Psoas muscle (tissue), 8 donors: Measurements from ENCODE around the gene DMBT1. TPM values are rescaled to one million over a fixed set of nuclear protein-coding genes. Genes with fewer than 3 reads are reported as not detected.

Experiments
- ATAC-seq, 4 donors: fragments of 200-7000 bp; cut with Tn5 transposase; one replicate each; pipeline ENCODE4 v1.9.1; 2020; ENCODE audit warnings: moderate library complexity in 3 of 4, mild to moderate bottlenecking in 2 of 4
- DNase-seq, 2 donors: peaks; one replicate each; pipeline ENCODE4 v3.0.0-alpha.2; 2020
- H3K27ac ChIP-seq: fragments of 200-600 bp; one replicate; pipeline ENCODE4 v1.8.0; 2022
- H3K27me3 ChIP-seq, 3 donors: fragments of 200-600 bp in 1 of 3; one replicate each; pipeline versions ENCODE4 v1.6.1 to v1.8.0; 2013 to 2022; ENCODE audit warnings: low read length in 2 of 3, mild to moderate bottlenecking in 2 of 3, moderate library complexity in 1 of 3; ENCODE audit not compliant: insufficient read depth in 3 of 3
- H3K36me3 ChIP-seq, 2 donors: fragments of 200-600 bp in 1 of 2; one replicate each; pipeline versions ENCODE4 v1.6.1 to v1.8.0; 2013 to 2022; ENCODE audit warnings: low read depth in 1 of 2, mild to moderate bottlenecking in 1 of 2, moderate library complexity in 1 of 2; ENCODE audit not compliant: insufficient read depth in 1 of 2
- H3K4me1 ChIP-seq: fragments of 200-600 bp; one replicate; pipeline ENCODE4 v1.8.0; 2022
- H3K4me3 ChIP-seq: fragments of 200-600 bp; one replicate; pipeline ENCODE4 v1.8.0; 2022; ENCODE audit warnings: mild to moderate bottlenecking
- H3K9me3 ChIP-seq: fragments of 200-600 bp; one replicate; pipeline ENCODE4 v1.8.0; 2022
- CTCF ChIP-seq: fragments of 200-600 bp; IDR thresholded peaks from one replicate; pipeline ENCODE4 v1.8.0; 2022; ENCODE audit warnings: antibody characterized with exemption
- WGBS, 3 donors: extraction: QIAGEN DNeasy Blood & Tissue Kit; methylation state at CpG; one replicate each; pipeline versions ENCODE4 v1.1.6 to v1.1.7; 2013; 5-methylcytosine and 5-hydroxymethylcytosine counted together
- intact Hi-C, 2 donors: fragments of 100-400 bp; cut with DNase I; formaldehyde crosslinking; loops; one replicate each; pipeline versions ENCODE4 v1.11.0 to v1.14.2; 2022
- polyA plus RNA-seq, 3 donors: library from polyadenylated mRNA; stranded (reverse); fragments of 200-250 nt; gene quantifications; one replicate each; pipeline ENCODE4 v1.2.3, GENCODE V29; 2013
- total RNA-seq, 4 donors: library from RNA; stranded (reverse); fragmentation: NEBNext Ultra II Directional in 2 of 4; extraction: Animal tissue kit (Norgen Biotek cat#: 25700) in 2 of 4; gene quantifications; one replicate each; pipeline versions ENCODE4 v1.2.1 to v1.2.4, GENCODE V29; 2021 to 2023
- donor health status: healthy with polysubstance abuse.
- donor health status: DM: no; HTN: no; CAD: no; lungs with moderate emphysema.
- donor health status: Bipolar disorder and iron deficiency.
- donor health status: healthy.
- donor health status: DM: yes; HTN: yes; CAD: no.
- donor health status: DM: no; HTN: no; CAD: no.
- donor health status: DM: no; HTN: no; CAD: no.
- donor health status: DM: yes; HTN: yes; CAD: no.

Gene DMBT1
- total and polyA plus RNA-seq, 7 donors, result 0.03 to 0.43 (median 0.19) TPM

- intact Hi-C loops, result no loop called here
- DNase-seq (peak in 1 of 2 donors; percentile 15), ATAC-seq (no peak)
- no peak overlapping the region for H3K27ac ChIP-seq
- no peaks in the 10 kb centered on the region for H3K36me3 ChIP-seq
- H3K4me3 ChIP-seq, result no peak overlapping the region
- 79 to 86% (median 86%) methylated on average over 6 of the region's 6 CpGs for WGBS, 3 donors
- no peak for TF ChIP-seq CTCF
- H3K27me3 ChIP-seq, result no peaks in the 10 kb centered on the region
- H3K9me3 ChIP-seq, result no peaks in the 10 kb centered on the region
- no peaks in the 10 kb centered on the region for H3K4me1 ChIP-seq
Measured at GRCh38 chr10:122587098-122587760, 26.7 kb downstream of the DMBT1 start.

GRCh38 chr10:122588381-122588780 lies 27.8 kb downstream of the DMBT1 start:
- Histone ChIP-seq H3K27ac (no peak overlapping the region), H3K27me3 (no peaks in the 10 kb centered on the region), H3K4me3 (no peak overlapping the region), H3K9me3 (no peaks in the 10 kb centered on the region), H3K4me1 (no peaks in the 10 kb centered on the region), H3K36me3 (no peaks in the 10 kb centered on the region)
- 80 to 82% (median 81%) methylated on average over 3 of the region's 3 CpGs for WGBS, 3 donors
- ATAC-seq (no peak), DNase-seq (peak in 1 of 2 donors; percentile 35)
- TF ChIP-seq CTCF, result no peak
- intact Hi-C loops, result no loop called here

- WGBS, 3 donors, result 74 to 83% (median 79%) methylated on average over 3 of the region's 3 CpGs
- intact Hi-C loops, result no loop called here
- H3K27me3 ChIP-seq, result no peaks in the 10 kb centered on the region
- TF ChIP-seq CTCF, result no peak
- H3K4me1 ChIP-seq, result no peaks in the 10 kb centered on the region
- no peak overlapping the region for H3K27ac ChIP-seq
- DNase-seq (no peak), ATAC-seq (no peak)
- H3K9me3 ChIP-seq, result no peaks in the 10 kb centered on the region
- H3K36me3 ChIP-seq, result no peaks in the 10 kb centered on the region
- H3K4me3 ChIP-seq, result no peak overlapping the region
Measured at GRCh38 chr10:122590153-122590552, 29.6 kb downstream of the DMBT1 start.

GRCh38 chr10:122591736-122592135 lies 31.2 kb downstream of the DMBT1 start:
- no peak for TF ChIP-seq CTCF
- H3K4me1 ChIP-seq, result no peaks in the 10 kb centered on the region
- H3K27ac ChIP-seq, result no peak overlapping the region
- intact Hi-C loops, result no loop called here
- no peaks in the 10 kb centered on the region for H3K36me3 ChIP-seq
- ATAC-seq, result no peak
- no peak overlapping the region for H3K4me3 ChIP-seq
- no peak for DNase-seq
- 66 to 69% (median 69%) methylated on average over 3 of the region's 3 CpGs for WGBS, 3 donors
- H3K27me3 ChIP-seq, result no peaks in the 10 kb centered on the region
- H3K9me3 ChIP-seq, result no peaks in the 10 kb centered on the region

- no peak for TF ChIP-seq CTCF
- no peak overlapping the region for H3K4me3 ChIP-seq
- 54 to 57% (median 55%) methylated on average over 10 of the region's 10 CpGs for WGBS, 3 donors
- no peak for DNase-seq
- no peaks in the 10 kb centered on the region for H3K27me3 ChIP-seq
- H3K4me1 ChIP-seq, result no peaks in the 10 kb centered on the region
- H3K9me3 ChIP-seq, result no peaks in the 10 kb centered on the region
- H3K27ac ChIP-seq, result no peak overlapping the region
- intact Hi-C loops, result no loop called here
- no peak for ATAC-seq
- no peaks in the 10 kb centered on the region for H3K36me3 ChIP-seq
Measured at GRCh38 chr10:122592161-122592560, 31.6 kb downstream of the DMBT1 start.
